ENCODE data around the gene TMEM120B.

Gene TMEM120B

DNA sequence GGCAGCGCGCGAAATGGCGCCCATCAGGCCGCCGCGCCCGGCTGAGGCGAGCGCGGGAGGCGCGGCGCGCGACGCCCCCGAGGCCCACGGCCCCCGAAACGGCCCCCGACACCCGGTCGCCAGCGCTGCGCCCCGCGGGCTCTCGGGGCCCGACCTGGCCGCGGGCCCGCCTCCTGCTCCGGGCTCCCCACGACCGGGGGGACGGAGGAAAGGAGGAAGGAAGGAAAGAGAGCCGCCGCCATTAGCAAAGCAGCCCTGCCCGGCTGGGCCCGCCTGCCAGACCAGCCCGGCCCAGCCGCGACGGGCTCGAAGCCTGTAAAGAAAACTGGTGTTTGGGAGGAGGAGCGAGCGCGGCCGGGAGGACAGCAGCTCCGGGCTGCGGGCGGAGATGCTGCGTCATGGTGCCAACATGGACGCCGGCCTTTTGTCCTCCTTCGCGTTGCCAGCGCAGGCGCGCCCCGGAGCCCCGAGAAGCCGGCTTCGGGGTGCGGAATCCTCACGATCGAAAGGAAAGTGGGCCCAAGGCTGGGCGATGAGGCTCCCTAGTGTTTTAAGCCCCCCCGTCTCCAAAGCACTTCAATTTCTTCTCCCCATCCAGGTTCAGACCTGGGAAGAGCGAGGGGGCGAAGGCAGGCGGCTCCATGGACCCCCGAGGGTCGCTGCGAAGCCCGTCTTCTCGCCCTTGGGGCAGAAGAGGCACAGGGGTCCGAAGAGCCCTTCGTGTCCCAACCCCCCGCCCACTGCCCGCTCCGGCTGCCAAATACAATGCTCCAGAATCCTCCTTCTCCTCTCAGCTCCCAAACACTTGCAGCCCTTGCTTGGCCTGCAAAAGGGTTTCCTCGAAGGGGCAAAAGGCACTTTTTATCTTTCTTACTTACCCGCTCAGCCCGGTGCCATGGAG is 88.4 kb downstream of the TMEM120B start:
- Mint-ChIP-seq H3K36me3 (peaks cover 24 to 44% of the 10 kb centered on the region in 2 donors), H3K4me1 (peaks cover 32 to 53% of the 10 kb centered on the region in 2 donors), H3K4me3 (peak overlapping the region; percentile 93 to 99), H3K27me3 (no peaks in the 10 kb centered on the region), H3K9me3 (no peaks in the 10 kb centered on the region), H3K27ac (peak overlapping the region; percentile 100)
- DNase-seq (peak; percentile 54), ATAC-seq (replicated peaks) (peak; percentile 3 to 4)

DNA sequence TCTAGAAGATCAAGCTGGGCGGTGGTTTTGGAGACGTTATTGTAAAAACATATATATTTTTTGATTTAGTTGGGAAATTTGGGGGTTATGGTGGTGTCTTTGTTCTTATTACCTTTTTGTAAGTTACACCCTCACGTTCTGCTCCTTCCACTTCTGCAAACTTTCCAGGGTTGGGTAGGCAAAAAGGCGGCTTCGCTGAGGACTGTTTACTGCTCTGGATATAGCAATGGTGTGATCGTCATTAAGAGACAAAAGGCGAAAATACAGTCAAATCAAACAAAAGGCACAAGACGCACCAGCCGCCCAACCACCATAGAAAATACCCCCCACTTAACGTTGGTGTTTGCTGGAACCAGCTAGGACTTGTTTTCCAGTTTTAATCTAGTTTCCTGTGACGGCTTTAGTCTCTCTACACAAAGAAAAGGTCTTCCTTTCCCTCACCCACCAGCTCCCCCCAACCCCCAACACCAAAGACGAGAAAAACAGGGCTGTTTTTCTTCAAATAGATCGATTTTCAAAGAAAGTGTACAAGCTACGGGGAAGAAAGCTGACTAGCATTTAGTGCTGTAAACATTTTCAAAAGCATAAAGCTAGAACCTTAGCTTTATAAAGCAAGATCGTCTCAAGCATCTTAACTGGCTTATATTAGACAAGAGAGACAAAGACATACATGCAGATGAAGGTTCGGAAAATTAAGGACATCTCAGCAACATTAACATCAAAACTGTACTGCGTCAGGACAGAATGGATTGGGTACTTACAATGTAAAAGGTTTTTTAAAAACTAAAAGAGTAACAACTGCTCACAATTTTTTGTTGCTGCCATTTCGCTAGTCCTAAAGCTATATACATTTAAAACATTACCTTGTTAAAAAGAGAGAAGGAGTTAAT is 89.3 kb downstream of the TMEM120B start:
- Mint-ChIP-seq H3K9me3 (no peaks in the 10 kb centered on the region), H3K27me3 (no peaks in the 10 kb centered on the region), H3K36me3 (peaks cover 28 to 50% of the 10 kb centered on the region in 2 donors), H3K4me1 (peaks cover 37 to 58% of the 10 kb centered on the region in 2 donors), H3K27ac (peak overlapping the region; percentile 100), H3K4me3 (peak overlapping the region; percentile 93 to 99)
- DNase-seq (no peak), ATAC-seq (replicated peaks) (no peak)

DNA sequence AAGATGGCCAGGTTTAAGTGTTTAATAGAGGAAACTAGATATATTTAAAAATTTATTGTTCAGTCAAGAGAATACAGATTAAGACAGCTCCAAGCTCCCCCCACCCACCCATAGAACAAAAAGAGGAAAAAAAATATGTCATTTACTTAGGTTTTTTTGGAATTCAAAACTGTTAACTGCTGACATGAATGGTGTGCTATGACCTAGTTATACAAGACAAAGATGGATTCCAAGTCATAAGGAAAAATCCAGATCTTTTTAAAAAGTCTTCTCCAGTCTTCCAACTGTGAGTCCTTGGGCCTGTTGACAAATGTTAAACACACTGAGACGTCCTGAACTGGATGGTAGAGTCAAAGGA is 89.9 kb downstream of the TMEM120B start:
- no peak for ATAC-seq (replicated peaks)
- Mint-ChIP-seq H3K9me3 (no peaks in the 10 kb centered on the region), H3K36me3 (peaks cover 26 to 47% of the 10 kb centered on the region in 2 donors), H3K27me3 (no peaks in the 10 kb centered on the region), H3K4me1 (peaks cover 36 to 61% of the 10 kb centered on the region in 2 donors), H3K27ac (peak overlapping the region; percentile 100), H3K4me3 (peak overlapping the region; percentile 93 to 99)
- DNase-seq, result no peak

DNA sequence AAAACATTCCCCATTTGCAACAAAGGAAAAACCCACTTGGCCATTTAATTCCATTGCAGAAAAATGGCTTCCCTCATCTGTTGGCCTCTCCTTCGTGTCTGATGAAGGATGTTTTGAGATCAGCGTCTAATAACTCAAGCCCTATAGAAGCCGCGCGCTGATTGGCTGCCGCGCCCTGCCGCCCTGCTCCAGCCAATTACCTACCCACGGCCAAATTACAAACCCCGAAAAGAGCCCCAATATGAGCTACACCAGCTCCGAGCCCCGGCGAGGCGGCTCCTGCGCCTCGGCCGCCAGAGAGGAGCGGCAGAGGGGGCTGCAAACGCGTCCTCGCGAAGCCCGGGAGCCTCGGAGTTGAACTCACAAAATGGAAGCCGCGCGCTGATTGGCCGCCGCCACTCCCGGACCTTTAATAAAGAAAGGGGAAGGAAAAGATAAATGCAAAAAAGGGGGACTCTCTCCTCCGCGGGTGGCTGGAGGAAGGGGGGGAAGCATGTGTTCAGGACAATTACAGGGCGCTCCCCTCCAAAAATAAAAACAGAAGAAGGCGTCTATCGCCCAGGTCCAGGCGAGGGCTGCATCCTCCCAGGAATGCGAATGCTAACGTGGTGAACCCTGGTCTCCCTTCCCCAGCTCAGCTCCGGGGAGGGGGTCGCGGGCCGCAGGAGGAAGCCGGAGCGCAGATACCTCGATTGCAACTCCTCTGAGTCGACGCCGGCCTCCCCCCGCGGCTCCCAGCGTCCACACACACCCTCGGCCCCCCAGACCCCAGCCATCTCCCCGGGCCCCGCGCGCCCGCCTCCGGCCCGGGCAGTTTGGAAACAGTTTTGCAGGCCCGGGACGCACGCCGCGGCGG is 90.5 kb downstream of the TMEM120B start:
- peak; percentile 50 to 57 for ATAC-seq (replicated peaks)
- Mint-ChIP-seq H3K27ac (peak overlapping the region; percentile 100), H3K27me3 (no peaks in the 10 kb centered on the region), H3K9me3 (no peaks in the 10 kb centered on the region), H3K36me3 (peaks cover 25 to 44% of the 10 kb centered on the region in 2 donors), H3K4me3 (peak overlapping the region; percentile 93 to 99), H3K4me1 (peaks cover 35 to 61% of the 10 kb centered on the region in 2 donors)
- DNase-seq, result peak; percentile 92

DNA sequence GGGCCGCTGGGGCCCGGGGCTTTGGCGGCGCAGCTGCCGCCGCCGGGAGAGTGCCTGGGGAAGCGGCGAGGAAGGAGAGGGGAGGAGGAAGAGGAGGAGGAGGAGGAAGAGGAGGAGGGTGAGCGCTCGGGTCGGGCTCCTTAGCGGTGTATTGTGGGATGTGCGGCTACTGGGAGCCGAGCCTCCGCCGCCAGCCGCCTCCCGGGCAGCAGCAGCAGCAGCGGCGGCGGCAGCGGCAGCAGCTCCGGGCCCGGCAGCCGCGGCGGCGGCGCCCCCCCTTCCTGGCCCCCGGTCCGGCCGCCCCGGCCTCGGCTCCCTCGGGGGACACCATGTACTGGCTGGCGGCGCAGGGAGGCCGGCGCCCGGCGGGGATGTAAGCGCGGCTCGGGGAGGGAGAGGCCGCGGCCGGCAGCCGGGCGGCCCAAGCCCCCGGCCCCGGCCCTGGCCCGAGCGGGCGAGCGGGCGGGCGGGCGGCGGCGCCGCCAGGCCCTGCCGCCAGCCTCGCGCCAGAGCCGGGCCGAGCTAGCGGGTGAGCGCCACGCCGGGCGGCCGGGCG is 91.4 kb downstream of the TMEM120B start, which contains the start of gene SETD1B:
TSS of gene SETD1B (plus strand) at position 149 of the 556 bp plus-strand sequence. CDS start 729 bp downstream, outside the sequence.
- H3K36me3 Mint-ChIP-seq, result peaks cover 29 to 42% of the 10 kb centered on the region in 2 donors
- H3K4me1 Mint-ChIP-seq, result peaks cover 30 to 59% of the 10 kb centered on the region in 2 donors
- no peaks in the 10 kb centered on the region for H3K27me3 Mint-ChIP-seq
- H3K9me3 Mint-ChIP-seq, result no peaks in the 10 kb centered on the region
- peak within 1 kb of the TSS; percentile 99 for H3K4me3 Mint-ChIP-seq
- ATAC-seq (replicated peaks), result peak; percentile 3 to 4
- DNase-seq, result peak; percentile 48
- peak within 1 kb of the TSS; percentile 100 for H3K27ac Mint-ChIP-seq

DNA sequence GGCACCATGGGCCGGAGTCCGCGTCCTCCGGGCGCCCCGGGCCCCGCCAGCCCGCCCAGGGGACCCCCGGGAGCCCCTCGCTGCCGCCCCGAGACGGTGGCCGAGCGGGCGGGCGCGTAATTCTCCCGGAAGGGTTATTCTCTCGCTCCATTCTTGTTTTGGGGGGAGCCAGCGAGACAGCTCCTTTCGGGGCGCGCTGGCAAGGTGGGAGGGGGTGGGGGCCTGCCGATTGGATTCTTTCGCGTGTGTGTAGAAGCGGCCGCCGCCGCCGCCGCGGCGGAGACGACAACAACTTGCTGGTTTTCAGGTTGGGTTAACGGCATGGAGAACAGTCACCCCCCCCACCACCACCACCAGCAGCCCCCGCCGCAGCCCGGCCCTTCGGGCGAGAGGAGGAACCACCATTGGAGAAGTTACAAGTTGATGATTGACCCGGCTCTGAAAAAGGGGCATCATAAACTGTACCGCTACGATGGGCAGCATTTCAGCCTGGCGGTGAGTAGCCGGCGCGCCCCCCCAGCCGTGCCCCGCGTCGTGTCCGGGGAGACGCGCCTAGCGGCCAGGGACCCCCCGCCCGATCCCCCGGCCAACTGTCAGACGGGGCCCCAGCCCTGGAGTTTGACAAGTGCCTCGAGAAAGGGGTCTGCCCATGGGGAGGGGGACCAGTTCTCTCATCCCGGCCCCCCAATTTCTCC is 92.0 kb downstream of the TMEM120B start:
- ATAC-seq (replicated peaks), result peak; percentile 3 to 4
- H3K27ac Mint-ChIP-seq, result peak overlapping the region; percentile 98
- no peaks in the 10 kb centered on the region for H3K9me3 Mint-ChIP-seq
- peak; percentile 45 for DNase-seq
- H3K27me3 Mint-ChIP-seq, result no peaks in the 10 kb centered on the region
- H3K4me3 Mint-ChIP-seq, result peak overlapping the region; percentile 97 to 99
- H3K36me3 Mint-ChIP-seq, result peaks cover 34 to 43% of the 10 kb centered on the region in 2 donors
- H3K4me1 Mint-ChIP-seq, result peaks cover 26 to 57% of the 10 kb centered on the region in 2 donors

DNA sequence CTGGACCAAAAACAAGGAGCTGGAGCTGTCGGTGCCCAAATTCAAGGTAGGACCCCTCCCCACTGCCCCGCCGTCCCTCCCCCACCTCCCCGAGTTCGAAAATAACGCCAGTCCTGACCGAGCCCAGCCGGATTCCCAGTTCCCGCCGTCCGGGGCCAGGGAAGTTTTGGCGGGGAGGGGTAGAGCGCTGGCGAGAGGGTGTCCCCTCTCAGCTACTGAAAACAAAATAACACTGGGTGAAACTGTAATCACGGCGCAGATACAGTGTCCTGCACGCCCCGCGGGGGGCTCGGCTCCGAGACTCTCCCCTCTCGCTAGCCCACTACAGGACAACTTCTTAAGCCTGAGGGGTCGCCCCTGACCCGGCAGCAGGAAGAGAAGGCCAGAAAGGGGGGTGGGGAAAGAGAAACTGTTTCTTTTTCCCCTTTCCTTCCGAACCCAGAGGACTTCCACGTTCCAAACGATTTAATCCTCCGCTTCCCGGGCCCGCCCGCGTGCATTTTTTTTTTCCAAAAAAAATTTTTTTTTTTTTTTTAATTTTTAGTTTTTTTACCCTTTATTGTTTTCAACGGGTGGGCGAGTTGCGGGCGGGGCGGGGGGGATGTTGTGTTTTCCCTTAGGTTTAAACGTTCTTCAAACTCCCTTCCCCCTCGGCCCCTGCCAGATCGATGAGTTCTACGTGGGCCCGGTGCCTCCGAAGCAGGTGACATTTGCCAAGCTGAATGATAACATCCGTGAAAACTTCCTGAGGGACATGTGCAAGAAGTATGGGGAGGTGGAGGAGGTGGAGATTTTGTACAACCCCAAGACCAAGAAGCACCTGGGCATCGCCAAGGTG is 92.8 kb downstream of the TMEM120B start:
- Mint-ChIP-seq H3K4me3 (peak overlapping the region; percentile 97 to 99), H3K27ac (peak overlapping the region; percentile 98), H3K27me3 (no peaks in the 10 kb centered on the region), H3K9me3 (no peaks in the 10 kb centered on the region), H3K4me1 (peaks cover 26 to 62% of the 10 kb centered on the region in 2 donors), H3K36me3 (peaks cover 37 to 48% of the 10 kb centered on the region in 2 donors)
- ATAC-seq (replicated peaks) (no peak), DNase-seq (no peak)

DNA sequence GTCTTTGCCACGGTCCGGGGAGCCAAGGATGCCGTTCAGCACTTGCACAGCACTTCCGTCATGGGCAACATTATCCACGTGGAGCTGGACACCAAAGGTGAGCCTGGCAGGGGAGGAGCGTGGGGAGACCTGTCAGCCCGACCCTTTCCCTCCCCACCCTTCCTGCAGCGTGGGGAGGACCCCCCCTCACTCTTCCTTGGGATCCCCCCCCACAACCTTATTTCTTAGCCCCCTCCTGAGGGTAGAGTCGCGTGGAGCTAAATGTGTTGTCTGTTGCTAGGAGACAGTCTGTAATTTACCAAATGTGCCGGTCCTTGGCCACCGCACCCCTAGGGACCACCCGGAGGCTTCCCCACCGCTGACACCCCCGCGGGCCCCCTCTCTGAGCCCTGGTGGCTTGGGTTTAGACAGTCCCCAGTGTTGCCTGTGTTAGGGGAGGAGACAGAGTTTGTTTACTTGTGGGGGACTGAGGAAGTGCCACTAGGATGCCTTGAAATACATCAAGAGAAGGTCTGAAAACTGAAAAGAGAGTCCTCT is 93.5 kb downstream of the TMEM120B start:
- H3K36me3 Mint-ChIP-seq, result peaks cover 37 to 51% of the 10 kb centered on the region in 2 donors
- ATAC-seq (replicated peaks), result no peak
- peak overlapping the region; percentile 89 to 99 for H3K4me3 Mint-ChIP-seq
- H3K4me1 Mint-ChIP-seq, result peaks cover 30 to 68% of the 10 kb centered on the region in 2 donors
- DNase-seq, result no peak
- peak overlapping the region; percentile 94 for H3K27ac Mint-ChIP-seq
- no peaks in the 10 kb centered on the region for H3K9me3 Mint-ChIP-seq
- no peaks in the 10 kb centered on the region for H3K27me3 Mint-ChIP-seq

DNA sequence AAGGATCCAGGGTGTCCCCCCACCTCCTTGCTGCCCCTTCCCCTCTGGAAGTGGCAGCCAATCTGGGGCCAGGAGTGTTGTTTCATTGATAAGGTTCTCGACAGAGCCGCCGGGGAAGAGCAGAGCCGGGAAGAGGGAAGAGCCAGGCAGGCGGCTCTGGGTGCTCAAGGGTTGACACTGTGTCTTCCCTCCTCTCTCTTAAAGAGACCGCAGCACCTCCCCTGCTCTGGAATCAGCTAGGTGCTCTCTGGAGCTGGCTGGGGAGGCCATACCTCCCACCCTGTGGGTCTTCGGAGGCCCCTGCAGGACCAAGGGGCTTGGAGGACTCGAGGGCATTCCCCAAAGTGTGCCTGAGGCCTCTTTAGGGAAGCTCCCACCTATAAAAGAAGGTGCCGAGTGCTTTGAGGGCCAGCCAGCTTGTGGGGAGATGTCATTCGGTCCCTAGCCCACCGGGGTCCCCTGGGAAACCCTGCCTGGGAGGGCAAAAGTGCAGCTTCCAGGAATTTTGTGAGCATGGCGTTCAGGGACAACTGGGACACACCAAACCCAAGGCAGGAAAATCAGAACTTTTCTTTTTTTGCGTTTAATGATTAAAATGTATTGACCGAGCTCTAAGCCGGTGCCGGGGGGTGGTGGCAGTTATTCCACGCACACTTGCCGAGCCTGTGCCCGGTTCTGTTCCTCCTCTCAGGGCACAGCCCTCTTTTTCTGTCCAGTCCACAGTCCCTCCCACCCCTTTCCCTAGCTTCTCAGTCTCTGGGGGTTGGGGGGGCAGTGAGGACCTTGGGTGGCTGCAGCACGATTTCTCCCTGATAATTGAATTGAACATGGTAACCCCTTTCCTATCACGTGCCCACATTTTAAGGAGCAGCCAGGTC is 94.2 kb downstream of the TMEM120B start:
- no peak for ATAC-seq (replicated peaks)
- no peaks in the 10 kb centered on the region for H3K27me3 Mint-ChIP-seq
- peaks cover 30 to 68% of the 10 kb centered on the region in 2 donors for H3K4me1 Mint-ChIP-seq
- H3K27ac Mint-ChIP-seq, result peak overlapping the region; percentile 94
- no peaks in the 10 kb centered on the region for H3K9me3 Mint-ChIP-seq
- DNase-seq, result no peak
- peaks cover 35 to 49% of the 10 kb centered on the region in 2 donors for H3K36me3 Mint-ChIP-seq
- H3K4me3 Mint-ChIP-seq, result peak overlapping the region; percentile 89 to 99

DNA sequence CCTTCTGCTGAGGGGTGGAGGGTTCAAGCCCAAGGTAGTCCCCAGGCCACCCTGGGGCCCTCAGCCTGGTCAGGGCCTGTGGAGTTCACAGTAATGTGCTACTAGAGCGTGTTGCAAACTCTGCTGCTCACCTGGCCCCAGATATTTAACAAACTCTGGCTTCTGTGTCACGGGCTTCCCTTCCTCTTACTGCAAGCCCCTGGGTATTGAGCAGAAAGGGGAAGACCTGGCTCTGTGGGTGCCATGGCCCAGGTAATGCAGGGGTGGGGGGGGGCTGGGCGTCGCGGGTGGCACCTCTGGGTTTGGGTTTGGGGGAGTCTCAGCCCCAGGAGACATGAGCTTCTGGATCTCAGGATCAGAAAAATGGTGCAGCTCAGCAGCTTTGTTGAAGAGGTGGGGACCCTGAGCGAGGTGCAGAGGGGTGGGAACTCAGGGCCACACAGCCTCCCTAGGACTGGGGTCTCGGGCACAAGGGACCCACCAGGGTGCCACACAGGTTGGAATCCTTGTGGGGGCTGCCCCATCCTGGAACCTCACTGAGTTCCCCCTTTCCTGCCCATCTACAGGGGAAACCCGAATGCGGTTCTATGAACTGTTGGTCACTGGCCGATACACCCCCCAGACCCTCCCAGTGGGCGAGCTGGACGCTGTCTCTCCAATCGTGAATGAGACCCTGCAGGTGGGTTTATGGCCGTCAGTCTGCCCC is 95.2 kb downstream of the TMEM120B start:
- Mint-ChIP-seq H3K4me3 (peak overlapping the region; percentile 54 to 69), H3K9me3 (no peaks in the 10 kb centered on the region), H3K27ac (no peak overlapping the region), H3K4me1 (peaks cover 33 to 72% of the 10 kb centered on the region in 2 donors), H3K36me3 (peaks cover 38 to 48% of the 10 kb centered on the region in 2 donors), H3K27me3 (no peaks in the 10 kb centered on the region)
- no peak for DNase-seq
- ATAC-seq (replicated peaks), result no peak

DNA sequence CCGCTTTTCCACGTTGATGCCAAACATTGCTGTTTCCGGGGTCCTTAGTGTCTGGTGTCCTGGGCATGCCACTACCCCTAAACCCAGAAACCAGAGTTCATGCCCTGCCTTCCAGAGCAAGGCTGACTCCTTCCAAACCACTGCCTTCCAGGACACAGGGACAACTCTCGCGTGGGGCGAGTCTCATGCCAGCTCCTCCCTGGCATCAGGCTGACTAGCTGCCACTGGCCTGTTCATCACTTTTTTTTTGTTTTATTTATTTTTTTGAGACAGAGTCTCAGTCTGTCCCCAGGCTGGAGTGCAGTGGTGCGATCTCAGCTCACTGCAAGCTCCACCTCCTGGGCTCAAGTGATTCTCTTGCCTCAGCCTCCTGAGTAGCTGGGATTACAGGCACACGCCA is 96.1 kb downstream of the TMEM120B start:
- H3K36me3 Mint-ChIP-seq, result peaks cover 46 to 53% of the 10 kb centered on the region in 2 donors
- ATAC-seq (replicated peaks), result no peak
- no peaks in the 10 kb centered on the region for H3K27me3 Mint-ChIP-seq
- H3K4me1 Mint-ChIP-seq, result peaks cover 40 to 80% of the 10 kb centered on the region in 2 donors
- no peak overlapping the region for H3K4me3 Mint-ChIP-seq
- H3K9me3 Mint-ChIP-seq, result no peaks in the 10 kb centered on the region
- H3K27ac Mint-ChIP-seq, result peak overlapping the region; percentile 79
- DNase-seq, result no peak
